ENCODE data around the gene PTPDC1. TPM values are rescaled to one million over a fixed set of nuclear protein-coding genes. Genes with fewer than 3 reads are reported as not detected.

PTPDC1 gene
- total and polyA plus RNA-seq, 2 of the 8 experiments (the other 6 are each of a cell fraction or from before 2014, with no cell fraction given) = 4.1 to 7.3 TPM

DNA sequence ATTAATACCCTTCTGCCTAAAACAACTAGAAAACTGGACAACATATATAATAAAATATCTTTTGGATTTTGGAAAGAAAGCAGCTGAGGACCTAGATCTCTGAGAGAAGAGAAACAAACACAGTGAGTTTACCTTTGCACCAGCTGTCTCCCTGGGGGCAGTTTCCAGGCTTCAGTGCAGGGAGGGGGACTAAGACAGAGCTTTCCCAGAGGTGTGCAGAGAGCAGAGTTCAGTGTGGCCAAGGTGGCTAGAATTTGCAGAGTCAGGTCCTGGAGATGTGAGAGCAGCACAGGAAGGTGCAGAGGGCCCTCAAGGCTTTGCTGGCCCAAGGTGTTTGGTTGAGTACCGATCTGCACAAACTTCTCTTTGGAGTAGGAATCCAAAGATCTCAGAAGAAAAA lies 26.3 kb upstream of the PTPDC1 start (continued):
- TF ChIP-seq CHD2 (IDR thresholded peaks at IDR 0.05; ENCODE audit: low read length) (no peak), RBBP5 (IDR thresholded peaks at IDR 0.05; ENCODE audit: borderline replicate concordance, low read depth, low read length) (no peak), GTF2F1 (IDR thresholded peaks at IDR 0.05; ENCODE audit: borderline replicate concordance, low read depth, low read length) (no peak), FOSL1 (IDR thresholded peaks at IDR 0.05; ENCODE audit: insufficient read depth, low read depth, low read length) (no peak)
- TF ChIP-seq, protein P1, sequence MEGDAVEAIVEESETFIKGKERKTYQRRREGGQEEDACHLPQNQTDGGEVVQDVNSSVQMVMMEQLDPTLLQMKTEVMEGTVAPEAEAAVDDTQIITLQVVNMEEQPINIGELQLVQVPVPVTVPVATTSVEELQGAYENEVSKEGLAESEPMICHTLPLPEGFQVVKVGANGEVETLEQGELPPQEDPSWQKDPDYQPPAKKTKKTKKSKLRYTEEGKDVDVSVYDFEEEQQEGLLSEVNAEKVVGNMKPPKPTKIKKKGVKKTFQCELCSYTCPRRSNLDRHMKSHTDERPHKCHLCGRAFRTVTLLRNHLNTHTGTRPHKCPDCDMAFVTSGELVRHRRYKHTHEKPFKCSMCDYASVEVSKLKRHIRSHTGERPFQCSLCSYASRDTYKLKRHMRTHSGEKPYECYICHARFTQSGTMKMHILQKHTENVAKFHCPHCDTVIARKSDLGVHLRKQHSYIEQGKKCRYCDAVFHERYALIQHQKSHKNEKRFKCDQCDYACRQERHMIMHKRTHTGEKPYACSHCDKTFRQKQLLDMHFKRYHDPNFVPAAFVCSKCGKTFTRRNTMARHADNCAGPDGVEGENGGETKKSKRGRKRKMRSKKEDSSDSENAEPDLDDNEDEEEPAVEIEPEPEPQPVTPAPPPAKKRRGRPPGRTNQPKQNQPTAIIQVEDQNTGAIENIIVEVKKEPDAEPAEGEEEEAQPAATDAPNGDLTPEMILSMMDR (IDR thresholded peaks at IDR 0.05; ENCODE audit: control extremely low read depth in 1 of 3, insufficient read depth in 1 of 3, low read depth in 1 of 3, low read length in 3 of 3) = no peak
